ENCODE measurements around the gene FAM170B.

GRCh38 chr10:49096890-49097445 is 36.9 kb downstream of the FAM170B start:
- TF ChIP-seq CTCF (IDR thresholded peaks at IDR 0.05; ENCODE audit: low read length) = no peak
- no peak for TF ChIP-seq EZH2 (IDR thresholded peaks at IDR 0.05; ENCODE audit: borderline replicate concordance, low read length)

All from OCI-LY1 (cell line).